ENCODE data around the gene L1TD1. TPM values are rescaled to one million over a fixed set of nuclear protein-coding genes. Genes with fewer than 3 reads are reported as not detected.
"Not testable (repeated sequence)": the region's sequence is repeated elsewhere in the genome, so short reads cannot be mapped to it uniquely, and the experiment has no call there.

L1TD1 gene
- total RNA-seq, 1 donor from 2014 or later, result not detected

GRCh38 chr1:62234688-62235087 is 40.0 kb downstream of the L1TD1 start:
- DNase-seq (ENCODE audit: low read depth), result no peak

DNA sequence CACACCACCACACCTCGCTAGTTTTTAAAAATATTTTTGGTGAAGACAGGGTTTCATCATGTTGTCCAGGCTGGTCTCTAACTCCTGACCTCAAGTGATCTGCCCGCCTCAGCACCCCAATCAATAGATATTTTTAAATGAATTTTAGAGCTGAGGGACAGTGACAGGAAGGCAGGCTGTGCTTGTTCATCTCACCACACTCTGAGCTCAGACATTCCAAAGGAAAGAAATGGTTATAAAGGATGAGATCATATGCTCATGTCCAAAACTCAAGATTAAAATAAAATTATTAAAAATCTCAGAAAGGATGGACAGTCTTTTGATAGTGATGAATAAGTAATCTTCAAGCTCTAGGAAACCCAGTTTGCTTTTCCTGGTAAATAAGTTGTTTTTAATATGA is 40.9 kb downstream of the L1TD1 start:
- no peak for DNase-seq (ENCODE audit: low read depth)

DNA sequence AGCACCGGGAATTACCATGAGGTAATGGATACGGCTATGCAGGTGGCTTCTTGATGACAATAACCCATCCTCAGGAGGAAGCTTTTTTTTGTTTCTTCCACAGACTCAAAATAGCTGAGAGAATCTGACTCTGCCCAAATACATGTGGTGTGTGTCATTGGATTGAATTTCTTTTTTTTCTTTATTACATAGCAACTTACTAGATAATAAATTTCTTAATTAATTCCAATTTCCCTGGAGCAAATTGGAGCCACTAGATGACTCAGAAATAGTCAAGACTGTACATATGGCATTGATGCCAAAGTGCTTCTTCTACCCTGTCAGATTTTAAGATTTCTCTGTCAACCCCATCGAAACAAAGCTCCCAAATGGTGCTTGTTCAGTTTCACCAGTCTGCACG is 42.7 kb downstream of the L1TD1 start:
- DNase-seq (ENCODE audit: low read depth), result no peak

DNA sequence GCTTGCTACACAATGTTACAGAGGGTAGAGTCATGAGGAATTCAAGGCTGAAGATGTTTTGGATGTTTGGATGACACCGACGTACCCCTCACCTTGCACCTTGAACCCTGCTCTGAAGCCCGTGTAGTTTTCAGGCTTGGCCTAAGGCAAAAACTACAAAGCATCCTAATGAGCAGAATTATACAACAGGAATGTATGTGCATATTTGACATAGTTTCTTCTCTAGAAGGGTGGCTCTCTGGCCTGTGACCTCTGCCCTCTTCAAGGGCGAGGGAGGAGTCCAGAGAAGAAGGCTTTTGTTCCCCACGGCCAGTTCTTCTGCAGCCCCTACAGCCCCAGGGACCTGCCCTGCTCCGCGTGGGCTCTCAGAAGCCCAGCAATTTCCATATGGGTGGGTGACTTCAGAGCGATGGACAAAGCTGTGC is 43.3 kb downstream of the L1TD1 start:
- DNase-seq (ENCODE audit: low read depth), result no peak

GRCh38 chr1:62238507-62238906 is 43.9 kb downstream of the L1TD1 start:
- no peak for DNase-seq (ENCODE audit: low read depth)

GRCh38 chr1:62239652-62240403 is 45.2 kb downstream of the L1TD1 start:
- not testable (repeated sequence) for DNase-seq (ENCODE audit: low read depth)

DNA sequence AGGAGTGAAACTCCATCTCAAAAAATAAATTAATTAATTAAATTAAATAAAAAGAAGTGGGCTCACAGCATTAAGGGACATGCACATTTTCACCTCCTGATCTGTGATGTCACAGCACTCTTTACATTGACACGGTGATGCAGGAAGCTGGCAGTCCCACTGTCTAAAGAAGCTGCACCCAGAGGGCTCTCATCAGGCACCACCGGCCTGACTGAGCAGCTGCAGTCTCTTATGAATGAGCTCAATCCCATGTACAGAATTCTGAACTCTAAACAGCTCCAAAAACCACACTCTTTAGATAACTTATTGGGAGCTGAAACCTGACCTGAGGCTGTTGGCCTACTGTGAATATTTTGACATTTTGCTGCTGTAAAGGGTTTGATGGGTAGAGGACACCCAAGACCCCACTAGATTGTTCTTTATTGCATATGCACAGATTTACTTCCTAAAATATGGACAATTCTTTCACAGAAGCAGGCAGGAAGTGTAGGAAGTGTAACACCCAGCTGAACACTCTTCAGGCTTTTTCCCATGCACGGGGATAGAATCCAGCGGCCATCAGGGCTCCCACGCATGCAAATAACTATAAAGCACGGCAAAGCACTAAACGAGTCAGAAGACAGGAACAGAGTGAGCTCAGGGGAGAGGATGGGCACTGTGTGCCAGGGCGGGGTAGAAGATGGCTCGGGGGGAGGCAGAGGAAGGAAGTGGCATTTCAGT is 46.2 kb downstream of the L1TD1 start:
- DNase-seq (ENCODE audit: low read depth), result no peak

DNA sequence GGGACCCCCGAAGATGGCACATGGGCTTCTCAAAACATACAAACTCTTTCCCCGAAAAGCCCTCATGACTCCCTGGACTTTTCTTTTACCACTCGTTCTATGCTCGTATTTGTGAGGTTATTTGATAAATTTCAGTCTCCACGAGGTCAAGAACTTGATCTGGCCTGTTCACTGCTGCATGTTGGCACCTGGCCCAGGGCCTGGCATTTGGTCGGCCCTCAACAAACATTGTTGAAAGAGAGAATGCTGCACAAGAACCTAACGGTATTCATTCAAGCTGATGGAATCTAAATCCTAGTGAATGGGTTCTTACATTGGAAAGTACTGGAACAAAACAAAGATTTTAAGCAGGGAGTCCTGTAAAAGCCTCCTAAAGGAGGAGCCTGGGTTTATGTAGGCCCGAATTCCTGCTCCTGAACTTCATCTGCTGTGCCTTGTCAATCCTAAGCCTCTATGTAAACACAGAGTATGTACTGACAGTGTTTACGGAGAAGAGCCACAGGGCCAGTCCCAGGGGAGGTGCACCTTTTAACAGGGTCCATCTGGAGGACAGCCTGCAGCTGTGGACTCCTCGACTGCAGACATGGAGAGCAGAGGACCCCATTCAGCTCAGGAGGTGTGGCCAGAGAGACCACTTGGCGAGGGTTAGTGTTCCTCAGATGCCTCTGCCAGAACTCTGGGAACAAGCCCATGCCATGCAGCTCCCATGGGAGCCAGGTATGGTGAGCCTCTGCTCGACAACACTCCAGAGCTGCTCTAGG is 46.9 kb downstream of the L1TD1 start:
- DNase-seq (ENCODE audit: low read depth), result peak; percentile 28

GRCh38 chr1:62244380-62244779 is 49.7 kb downstream of the L1TD1 start:
- not testable (repeated sequence) for DNase-seq (ENCODE audit: low read depth)

DNA sequence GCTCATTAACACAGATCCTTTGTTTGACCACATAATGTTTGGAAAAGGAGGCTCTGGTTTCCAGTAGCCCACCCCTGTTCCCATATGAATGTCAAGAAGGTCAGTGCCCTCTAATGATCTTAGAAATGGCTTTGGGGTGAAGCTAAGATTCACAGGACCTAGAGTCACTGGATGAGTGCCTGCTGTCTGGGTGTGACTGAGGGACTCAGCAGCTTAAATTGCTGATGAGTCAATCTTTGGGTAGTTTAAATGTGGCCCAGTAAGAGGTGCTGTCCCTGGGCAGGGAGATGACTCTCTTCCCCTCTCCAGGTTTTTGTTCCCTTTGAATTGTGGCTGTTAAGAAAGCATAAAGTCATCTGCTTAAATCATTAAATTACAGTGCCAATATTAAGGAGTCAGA is 50.6 kb downstream of the L1TD1 start:
- DNase-seq (ENCODE audit: low read depth), result peak; percentile 38

GRCh38 chr1:62247391-62248168 is 52.9 kb downstream of the L1TD1 start:
- DNase-seq (ENCODE audit: low read depth), result no peak

- DNase-seq (ENCODE audit: low read depth), result no peak
These were observed 55.6 kb downstream of the L1TD1 start for GRCh38 chr1:62250126-62250726.

DNA sequence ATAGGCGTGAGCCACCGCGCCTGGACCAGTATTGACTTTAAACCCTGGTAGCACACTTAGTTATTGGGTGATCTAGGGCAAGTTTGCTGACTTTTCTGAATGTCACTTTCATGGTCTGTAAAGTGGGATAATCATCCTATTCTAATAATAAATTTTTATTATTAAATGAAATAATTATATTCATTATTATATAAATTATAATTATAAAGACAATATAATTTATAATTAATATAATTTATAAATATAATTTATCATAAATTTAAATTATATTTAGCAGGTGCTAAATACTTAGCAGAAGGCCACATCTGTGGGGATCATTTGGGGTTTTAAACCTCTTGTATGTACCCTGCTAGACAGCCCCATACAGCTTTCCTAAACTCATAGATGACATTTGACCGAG is 64.9 kb downstream of the L1TD1 start:
- no peak for DNase-seq (ENCODE audit: low read depth)

DNA sequence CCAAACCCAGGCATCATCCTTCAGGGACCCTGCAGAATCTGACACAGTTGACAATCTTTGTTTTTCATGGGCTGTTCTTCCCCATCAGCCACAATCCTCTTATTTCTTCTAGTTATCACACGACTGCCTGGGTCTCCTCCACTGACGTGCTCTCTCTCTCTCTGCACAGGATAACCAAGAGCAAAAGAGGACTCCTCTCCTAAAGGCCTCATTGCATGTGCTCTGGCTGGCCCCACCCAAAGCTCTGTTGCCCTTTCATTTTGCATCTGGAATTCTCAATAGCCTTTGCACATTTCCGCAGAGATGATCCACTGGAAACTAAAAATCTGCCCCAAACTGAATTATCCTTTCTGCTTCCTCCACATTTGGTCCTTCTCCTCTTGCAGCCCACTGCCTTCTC is 66.0 kb downstream of the L1TD1 start:
- no peak for DNase-seq (ENCODE audit: low read depth)

Other genes starting within 250 kb of the L1TD1 start
- gene KANK4, start 124.6 kb downstream of the L1TD1 start, total RNA-seq, result 0.21 and 0.78 TPM in 2 replicates
- gene USP1, start 242.2 kb downstream of the L1TD1 start, total RNA-seq, result 17.4 and 22.6 TPM in 2 replicates

All from myocyte (in vitro differentiated cells).